HL-60 (cell line): ENCODE measurements around the gene PLPPR1.

Experiments
- DNase-seq, 2 experiments: peaks; one replicate each; pipeline ENCODE4 v3.0.0-alpha.2; 2010 to 2020; ENCODE audit warnings: low read depth in 1 of 2, low spot score in 1 of 2
- H3K27ac ChIP-seq: fragments of 250-450 bp; sonication (Bioruptor Pico); replicated peaks from 2 replicates; pipeline ENCODE4 v1.5.1; 2020; ENCODE audit warnings: mild to moderate bottlenecking, moderate library complexity
- H3K27me3 ChIP-seq: fragments of 250-450 bp; sonication (Bioruptor Pico); 2 replicates; pipeline ENCODE4 v1.5.1; 2021; ENCODE audit warnings: mild to moderate bottlenecking, moderate library complexity; ENCODE audit not compliant: insufficient read depth, poor library complexity, severe bottlenecking
- H3K4me3 ChIP-seq: replicated peaks from 2 replicates; pipeline ENCODE4 v1.5.1; 2011; ENCODE audit warnings: mild to moderate bottlenecking, control low read depth, low read length; ENCODE audit not compliant: insufficient read depth
- GABPA ChIP-seq: IDR thresholded peaks from 2 replicates; pipeline ENCODE4 v1.6.1; 2012; ENCODE audit warnings: low read depth
- POLR2AphosphoS5 ChIP-seq: IDR thresholded peaks from 2 replicates; pipeline ENCODE4 v1.6.1; 2012; ENCODE audit warnings: low read depth
- SPI1 ChIP-seq: IDR thresholded peaks from 2 replicates; pipeline ENCODE4 v1.6.1; 2012; ENCODE audit warnings: low read depth, mild to moderate bottlenecking, borderline replicate concordance
- TF ChIP-seq, protein P1 (sequence below): IDR thresholded peaks from one replicate; pipeline ENCODE4 v1.5.1; 2011; ENCODE audit warnings: low read length, control low read depth, inconsistent platforms; ENCODE audit not compliant: insufficient read depth
- TF ChIP-seq, protein P2 (sequence below): IDR thresholded peaks from 2 replicates; pipeline ENCODE4 v1.6.1; 2012; ENCODE audit warnings: low read depth; ENCODE audit not compliant: insufficient replicate concordance

The PLPPR1 gene

DNA sequence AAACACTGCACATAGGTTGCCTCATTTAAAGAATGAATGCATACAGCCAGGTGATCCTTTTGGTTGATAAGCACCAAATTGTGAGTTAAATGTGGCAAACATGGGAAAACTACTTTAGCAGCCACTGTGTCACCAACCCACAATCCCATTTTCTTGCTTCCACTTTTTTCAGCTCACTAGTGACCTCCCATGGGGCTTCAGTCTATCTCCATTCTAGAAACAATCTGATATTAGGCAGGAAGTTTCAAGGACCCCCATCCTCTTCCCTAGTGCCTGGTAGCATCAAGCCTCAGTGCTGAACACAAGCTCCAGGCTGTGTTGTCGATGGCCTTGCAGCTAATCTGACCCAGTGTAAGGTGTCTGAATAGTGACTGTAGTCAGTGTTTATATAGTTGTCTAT is 66.2 kb downstream of the PLPPR1 start:
- Histone ChIP-seq H3K27me3 (no peaks in the 10 kb centered on the region), H3K4me3 (no peak overlapping the region), H3K27ac (no peak overlapping the region)
- no peak for DNase-seq
- TF ChIP-seq SPI1, result no peak
- TF ChIP-seq, protein P1, sequence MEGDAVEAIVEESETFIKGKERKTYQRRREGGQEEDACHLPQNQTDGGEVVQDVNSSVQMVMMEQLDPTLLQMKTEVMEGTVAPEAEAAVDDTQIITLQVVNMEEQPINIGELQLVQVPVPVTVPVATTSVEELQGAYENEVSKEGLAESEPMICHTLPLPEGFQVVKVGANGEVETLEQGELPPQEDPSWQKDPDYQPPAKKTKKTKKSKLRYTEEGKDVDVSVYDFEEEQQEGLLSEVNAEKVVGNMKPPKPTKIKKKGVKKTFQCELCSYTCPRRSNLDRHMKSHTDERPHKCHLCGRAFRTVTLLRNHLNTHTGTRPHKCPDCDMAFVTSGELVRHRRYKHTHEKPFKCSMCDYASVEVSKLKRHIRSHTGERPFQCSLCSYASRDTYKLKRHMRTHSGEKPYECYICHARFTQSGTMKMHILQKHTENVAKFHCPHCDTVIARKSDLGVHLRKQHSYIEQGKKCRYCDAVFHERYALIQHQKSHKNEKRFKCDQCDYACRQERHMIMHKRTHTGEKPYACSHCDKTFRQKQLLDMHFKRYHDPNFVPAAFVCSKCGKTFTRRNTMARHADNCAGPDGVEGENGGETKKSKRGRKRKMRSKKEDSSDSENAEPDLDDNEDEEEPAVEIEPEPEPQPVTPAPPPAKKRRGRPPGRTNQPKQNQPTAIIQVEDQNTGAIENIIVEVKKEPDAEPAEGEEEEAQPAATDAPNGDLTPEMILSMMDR, result no peak
- TF ChIP-seq, protein P2, sequence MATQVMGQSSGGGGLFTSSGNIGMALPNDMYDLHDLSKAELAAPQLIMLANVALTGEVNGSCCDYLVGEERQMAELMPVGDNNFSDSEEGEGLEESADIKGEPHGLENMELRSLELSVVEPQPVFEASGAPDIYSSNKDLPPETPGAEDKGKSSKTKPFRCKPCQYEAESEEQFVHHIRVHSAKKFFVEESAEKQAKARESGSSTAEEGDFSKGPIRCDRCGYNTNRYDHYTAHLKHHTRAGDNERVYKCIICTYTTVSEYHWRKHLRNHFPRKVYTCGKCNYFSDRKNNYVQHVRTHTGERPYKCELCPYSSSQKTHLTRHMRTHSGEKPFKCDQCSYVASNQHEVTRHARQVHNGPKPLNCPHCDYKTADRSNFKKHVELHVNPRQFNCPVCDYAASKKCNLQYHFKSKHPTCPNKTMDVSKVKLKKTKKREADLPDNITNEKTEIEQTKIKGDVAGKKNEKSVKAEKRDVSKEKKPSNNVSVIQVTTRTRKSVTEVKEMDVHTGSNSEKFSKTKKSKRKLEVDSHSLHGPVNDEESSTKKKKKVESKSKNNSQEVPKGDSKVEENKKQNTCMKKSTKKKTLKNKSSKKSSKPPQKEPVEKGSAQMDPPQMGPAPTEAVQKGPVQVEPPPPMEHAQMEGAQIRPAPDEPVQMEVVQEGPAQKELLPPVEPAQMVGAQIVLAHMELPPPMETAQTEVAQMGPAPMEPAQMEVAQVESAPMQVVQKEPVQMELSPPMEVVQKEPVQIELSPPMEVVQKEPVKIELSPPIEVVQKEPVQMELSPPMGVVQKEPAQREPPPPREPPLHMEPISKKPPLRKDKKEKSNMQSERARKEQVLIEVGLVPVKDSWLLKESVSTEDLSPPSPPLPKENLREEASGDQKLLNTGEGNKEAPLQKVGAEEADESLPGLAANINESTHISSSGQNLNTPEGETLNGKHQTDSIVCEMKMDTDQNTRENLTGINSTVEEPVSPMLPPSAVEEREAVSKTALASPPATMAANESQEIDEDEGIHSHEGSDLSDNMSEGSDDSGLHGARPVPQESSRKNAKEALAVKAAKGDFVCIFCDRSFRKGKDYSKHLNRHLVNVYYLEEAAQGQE, result no peak
- TF ChIP-seq POLR2AphosphoS5, result no peak
- no peak for TF ChIP-seq GABPA

DNA sequence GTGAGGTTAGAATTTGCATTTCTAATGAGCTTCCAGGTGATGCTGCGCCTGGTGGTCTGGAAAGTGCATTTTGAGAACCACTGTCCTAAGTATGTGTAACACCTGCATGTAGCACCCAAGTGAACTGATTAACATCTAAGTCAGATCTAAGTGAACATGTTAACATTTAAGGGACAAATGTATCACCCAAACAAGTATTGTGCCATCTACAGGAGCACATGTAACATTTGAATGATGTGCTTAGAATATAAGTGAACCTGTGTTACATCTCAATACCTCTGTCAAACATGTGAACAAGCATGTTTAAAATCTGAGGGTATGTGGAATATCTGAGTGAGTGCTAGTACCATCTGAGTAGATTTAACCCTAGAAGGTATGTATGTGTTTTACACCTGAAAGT is 68.7 kb downstream of the PLPPR1 start:
- TF ChIP-seq SPI1 (no peak), GABPA (no peak), POLR2AphosphoS5 (no peak)
- TF ChIP-seq, protein P1, result no peak
- DNase-seq, result no peak

DNA sequence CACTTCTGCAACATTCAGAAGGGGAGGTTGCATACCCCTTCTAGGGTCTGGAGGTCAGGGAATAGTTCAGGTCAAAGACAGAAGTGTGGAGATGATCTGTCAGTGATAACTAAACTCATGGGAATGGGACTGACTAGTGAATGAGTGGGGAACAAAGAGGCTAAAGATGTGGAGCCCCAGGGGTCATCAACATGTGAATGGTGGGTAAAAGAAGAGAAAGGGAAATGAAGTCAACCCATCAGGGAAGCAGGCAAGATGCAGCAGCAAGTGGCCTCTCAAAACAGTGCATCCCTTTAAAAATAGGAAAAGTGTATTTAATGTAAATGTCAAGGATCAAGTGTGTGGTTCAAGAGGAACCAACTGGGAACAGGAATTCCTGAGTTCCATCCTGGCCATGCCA is 69.9 kb downstream of the PLPPR1 start:
- no peak overlapping the region for H3K27ac ChIP-seq
- DNase-seq, result no peak
- TF ChIP-seq, protein P2, result no peak
- TF ChIP-seq SPI1 (no peak), GABPA (no peak), POLR2AphosphoS5 (no peak)
- TF ChIP-seq, protein P1, result no peak
- H3K27me3 ChIP-seq, result no peaks in the 10 kb centered on the region
- no peak overlapping the region for H3K4me3 ChIP-seq

More for the DNA sequence above, 68.7 kb downstream of the PLPPR1 start:
- H3K27ac ChIP-seq, result no peak overlapping the region
- H3K27me3 ChIP-seq, result no peaks in the 10 kb centered on the region
- no peak overlapping the region for H3K4me3 ChIP-seq

DNA sequence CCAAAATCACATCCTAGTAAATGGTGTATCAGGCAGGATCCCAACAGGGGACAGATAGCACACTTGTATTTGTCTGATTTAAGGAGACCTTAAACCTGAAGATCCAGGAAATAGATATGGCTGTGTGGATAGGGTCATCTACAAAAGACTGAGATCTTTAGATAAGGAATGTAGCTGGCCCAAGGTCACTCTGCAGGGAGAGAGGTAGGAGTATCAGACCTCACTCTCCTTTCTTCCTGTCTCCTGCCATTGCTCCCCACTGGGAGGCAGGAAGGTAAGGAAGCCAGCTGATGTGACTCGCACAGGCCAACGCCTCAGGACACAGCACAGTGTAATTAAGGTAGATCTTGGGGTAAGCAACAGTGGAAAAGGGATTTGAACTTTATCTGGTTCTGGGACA is 85.8 kb downstream of the PLPPR1 start:
- no peak for DNase-seq
- TF ChIP-seq, protein P1, result no peak
- TF ChIP-seq, protein P2, result no peak
- TF ChIP-seq POLR2AphosphoS5, result no peak
- TF ChIP-seq GABPA, result no peak
- TF ChIP-seq SPI1, result no peak

More for the DNA sequence above, 85.8 kb downstream of the PLPPR1 start:
- Histone ChIP-seq H3K27ac (no peak overlapping the region), H3K27me3 (no peaks in the 10 kb centered on the region), H3K4me3 (no peak overlapping the region)
